GM21367 (cell line): ENCODE measurements around the gene GPALPP1.
"Not testable (repeated sequence)": the region's sequence is repeated elsewhere in the genome, so short reads cannot be mapped to it uniquely, and the experiment has no call there.

Experiments used
- ATAC-seq: cut with Tn5 transposase; IDR thresholded peaks from one replicate; pipeline ENCODE4 v1.9.1; 2021; ENCODE audit not compliant: unreplicated experiment

Gene GPALPP1

GRCh38 chr13:45004096-45004495 is 14.8 kb downstream of the GPALPP1 start:
- ATAC-seq = no peak

- no peak for ATAC-seq
Observed at GRCh38 chr13:45007225-45007624, 17.9 kb downstream of the GPALPP1 start.

DNA sequence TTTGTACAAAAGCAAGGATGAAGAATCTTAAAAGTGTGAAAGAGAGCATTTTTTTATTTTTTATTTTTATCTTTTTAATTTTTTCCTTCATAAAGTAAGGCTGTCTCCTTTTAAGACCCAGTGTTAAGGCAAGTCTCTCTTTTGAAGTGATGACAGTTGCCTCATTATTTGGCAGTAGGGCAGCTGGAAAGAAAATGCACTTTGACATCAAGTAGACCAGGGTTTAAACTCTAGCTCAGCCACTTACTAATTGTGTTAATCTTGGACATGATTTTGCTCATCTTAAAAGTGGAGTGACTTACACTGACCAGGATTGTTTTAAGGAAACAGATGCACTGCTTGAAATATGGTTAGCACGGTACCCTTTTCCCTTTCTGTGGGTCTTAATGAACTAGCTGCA is 18.5 kb downstream of the GPALPP1 start:
- no peak for ATAC-seq

DNA sequence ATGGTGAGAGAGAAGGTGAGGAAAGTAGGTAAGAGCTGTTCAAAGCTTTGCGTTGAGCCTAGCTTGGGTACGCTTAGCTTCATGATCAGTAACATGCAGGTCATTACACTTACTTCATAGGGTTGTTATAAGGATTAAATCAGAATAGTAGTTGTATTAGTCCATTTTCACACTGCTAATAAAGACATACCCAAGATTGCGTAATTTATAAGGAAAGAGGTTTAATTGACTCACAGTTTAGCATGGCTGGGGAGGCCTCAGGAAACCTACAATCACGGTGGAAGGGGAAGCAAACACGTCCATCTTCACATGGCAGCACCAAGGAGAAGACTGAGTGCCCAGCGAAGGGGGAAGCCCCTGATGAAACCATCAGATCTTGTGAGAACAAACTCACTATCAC is 21.9 kb downstream of the GPALPP1 start:
- no peak for ATAC-seq

- no peak for ATAC-seq
Observed at GRCh38 chr13:45015300-45015699, 26.0 kb downstream of the GPALPP1 start.

- ATAC-seq = no peak
Observed at GRCh38 chr13:45016792-45017425, 27.6 kb downstream of the GPALPP1 start.

DNA sequence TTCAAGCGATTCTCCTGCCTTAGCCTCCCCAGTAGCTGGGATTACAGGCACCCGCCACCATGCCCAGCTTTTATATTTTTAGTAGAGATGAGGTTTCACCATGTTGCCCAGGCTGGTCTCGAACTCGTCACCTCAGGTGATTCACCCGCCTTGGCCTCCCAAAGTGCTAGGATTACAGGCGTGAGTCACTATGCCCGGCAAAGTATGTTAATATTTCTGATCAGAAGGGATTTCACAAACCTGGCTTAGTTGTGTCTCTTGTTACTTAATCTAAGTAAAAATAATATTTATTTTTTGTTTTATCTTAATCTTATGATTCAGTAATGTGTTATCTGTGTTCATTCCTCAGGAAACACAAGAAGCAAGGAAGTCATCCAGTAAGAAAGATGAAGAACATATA is 30.6 kb downstream of the GPALPP1 start:
- not testable (repeated sequence) for ATAC-seq

DNA sequence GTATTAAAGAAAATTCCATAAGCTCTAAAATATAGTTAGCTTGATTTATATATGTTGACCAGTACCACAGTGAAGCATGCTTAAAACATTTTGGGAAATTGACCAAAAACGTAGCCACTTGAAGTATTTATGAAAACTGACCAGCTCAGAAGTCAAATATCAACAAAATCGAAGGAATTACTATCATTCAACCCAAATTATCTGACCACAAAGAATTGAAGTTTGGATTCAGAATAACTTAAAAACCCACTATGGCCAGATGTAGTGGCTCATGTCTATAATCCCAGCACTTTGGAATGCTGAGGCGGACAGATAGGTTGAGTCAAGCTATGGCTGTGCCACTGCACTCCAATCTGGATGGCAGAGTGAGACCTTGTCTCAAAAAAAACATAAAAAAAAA is 31.9 kb downstream of the GPALPP1 start:
- ATAC-seq = no peak

DNA sequence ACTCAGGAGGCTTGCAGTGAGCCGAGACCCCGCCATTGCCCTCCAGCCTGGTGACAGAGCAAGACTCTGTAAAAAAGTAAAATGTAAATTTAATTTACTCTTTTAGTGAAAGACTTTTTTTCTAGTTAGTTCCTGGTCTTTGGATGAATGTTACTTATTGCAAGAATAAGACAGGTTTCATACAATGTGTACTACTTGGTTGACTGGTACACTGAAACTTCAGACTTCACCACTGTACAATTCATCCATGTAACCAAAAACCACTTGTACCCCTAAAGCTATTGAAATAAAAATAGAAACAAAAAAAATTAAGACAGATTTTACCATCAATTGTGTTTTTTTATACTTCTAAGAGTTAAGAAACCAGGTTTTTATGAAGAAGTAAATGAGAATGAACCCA is 35.5 kb downstream of the GPALPP1 start:
- ATAC-seq = no peak

DNA sequence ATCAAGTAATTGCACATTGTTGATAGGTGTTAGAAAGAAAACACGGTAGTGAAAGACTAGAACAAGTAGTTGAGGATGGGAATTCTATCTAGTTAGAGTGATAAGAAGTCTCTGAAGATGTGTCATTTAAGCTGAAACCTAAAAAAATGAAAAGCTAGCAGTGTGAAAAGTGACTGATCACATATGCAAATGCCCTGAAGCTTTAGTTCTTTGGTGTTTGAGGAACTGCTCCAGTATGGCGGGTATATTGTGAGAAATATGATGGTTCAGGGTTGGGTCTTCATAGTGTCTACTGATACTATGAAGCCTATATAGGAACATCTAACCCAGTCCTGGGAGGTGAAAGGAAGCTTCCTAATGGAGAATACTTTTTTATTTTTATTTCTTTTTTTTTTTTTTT is 45.0 kb downstream of the GPALPP1 start:
- no peak for ATAC-seq

DNA sequence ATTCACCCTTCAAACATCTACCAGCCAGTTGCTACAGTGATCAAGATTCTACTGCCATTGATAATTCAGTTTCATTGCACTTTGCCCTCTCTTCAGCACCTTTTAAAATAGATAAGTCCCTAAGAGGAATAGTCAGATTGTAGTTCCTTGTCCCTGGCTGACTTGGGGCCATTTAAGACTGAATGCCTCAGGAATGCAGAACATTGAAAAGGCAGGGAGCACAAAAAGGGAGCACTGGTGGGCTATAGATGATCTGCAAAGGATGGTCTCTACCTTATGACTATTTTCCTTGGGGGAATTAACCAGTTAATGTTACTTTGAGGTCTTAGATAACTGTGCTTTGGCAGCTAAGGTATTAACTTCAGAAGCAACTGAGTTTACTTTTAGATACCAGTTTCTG is 46.9 kb downstream of the GPALPP1 start:
- no peak for ATAC-seq

DNA sequence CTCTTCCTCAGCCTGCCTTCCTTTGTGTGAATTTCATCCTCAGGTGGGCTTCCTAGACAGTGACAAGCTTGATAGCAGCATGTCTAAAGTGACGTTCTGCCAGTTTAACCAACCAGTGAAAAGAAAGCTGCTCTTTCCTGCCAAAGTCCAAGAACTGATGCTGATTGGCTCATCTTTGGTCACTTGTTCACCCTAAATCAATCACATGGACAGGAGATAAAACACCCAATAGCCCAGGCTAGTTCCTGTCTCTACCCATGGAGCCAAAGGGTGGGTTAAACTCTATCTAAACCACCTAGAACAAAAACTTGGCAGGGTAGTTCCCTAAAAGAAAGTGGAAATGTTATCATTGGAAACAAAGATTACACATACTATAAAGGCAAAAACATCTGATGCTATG is 50.8 kb downstream of the GPALPP1 start:
- ATAC-seq = no peak

DNA sequence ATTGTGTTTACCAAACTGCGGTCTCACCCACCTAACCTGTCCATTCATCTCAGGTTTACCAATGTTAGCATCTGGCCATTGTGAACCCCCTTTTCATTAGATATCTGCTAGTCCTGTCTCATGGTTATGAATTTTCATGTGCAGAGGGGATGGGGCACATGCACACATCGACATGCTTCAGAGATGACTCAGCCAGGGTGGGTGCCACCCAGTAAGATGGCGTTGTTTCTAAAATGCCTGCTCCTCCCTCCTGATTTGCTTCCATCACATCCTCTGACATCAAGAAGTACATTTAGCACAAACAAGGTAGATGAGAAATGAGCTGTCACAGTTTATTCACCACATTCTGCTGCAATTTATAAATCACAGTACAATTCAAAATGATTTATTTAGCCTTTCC is 51.3 kb downstream of the GPALPP1 start:
- no peak for ATAC-seq

- no peak for ATAC-seq
Observed at GRCh38 chr13:45042539-45042938, 53.2 kb downstream of the GPALPP1 start.

- no peak for ATAC-seq
Observed at GRCh38 chr13:45046445-45046844, 57.1 kb downstream of the GPALPP1 start.

DNA sequence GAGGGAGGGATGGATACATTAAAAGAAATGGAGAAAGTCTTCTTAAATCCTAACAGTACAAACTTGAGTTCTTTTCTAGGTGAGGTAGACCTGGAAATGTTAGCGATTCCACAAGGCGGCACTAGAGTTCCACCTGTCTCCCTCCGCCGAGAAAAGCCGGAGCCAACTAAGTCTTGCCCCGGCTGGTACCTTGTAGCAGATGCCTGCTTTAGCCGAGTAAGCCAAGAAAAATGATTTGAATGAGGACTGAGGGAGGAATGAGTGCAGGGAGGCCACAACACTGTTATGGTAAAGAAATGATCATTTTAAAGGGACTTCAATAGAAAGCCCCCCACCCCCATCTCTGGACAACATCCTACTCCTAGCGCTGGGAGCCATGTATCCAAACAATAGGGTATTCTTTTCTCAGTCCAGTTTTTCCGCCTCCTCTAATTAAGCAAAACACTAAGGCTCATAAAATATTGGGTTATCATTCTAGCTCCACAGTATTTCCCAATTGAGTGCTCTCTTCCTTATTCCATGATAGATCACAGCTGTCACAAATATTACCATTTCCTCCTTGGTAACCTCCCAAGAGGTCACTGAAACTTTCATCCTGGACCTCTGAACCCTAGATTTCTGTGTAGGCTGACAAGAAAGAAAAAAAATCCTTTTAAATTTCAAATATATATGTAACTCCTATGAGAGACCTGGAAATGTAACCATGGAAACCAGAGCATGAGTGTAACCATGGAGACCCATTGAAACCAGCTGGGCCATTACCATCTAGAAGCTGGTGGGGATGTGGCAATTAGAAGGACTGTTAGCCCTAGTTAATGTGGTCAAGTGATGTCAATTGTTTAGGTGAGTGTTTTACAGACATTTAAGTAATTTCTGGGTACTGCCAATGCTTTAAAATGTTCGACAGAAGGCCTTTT is 58.3 kb downstream of the GPALPP1 start:
- ATAC-seq = no peak

DNA sequence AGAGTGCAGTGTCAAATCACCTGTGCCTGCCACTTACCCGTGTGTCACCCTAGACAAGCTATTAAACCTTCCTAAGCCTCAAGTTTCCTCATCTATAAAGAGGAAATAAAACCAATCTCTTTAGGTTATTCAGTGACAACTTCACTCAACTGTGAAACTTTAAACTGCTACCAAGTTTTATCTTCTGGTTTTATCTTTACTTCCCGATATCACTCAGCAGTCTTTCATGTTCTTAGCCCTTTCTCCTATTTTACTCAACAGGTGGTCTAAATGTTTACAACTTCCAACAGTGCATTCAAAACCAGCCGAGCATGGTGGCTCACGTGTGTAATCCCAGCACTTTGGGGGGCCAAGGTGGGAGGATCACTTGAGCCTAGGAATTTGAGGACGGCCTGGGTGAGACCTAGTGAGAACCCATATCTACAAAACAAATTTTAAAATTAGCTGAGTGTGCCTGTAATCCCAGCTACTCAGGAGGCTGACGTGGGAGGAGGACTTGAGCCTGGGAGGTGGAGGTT is 59.6 kb downstream of the GPALPP1 start:
- ATAC-seq = no peak

DNA sequence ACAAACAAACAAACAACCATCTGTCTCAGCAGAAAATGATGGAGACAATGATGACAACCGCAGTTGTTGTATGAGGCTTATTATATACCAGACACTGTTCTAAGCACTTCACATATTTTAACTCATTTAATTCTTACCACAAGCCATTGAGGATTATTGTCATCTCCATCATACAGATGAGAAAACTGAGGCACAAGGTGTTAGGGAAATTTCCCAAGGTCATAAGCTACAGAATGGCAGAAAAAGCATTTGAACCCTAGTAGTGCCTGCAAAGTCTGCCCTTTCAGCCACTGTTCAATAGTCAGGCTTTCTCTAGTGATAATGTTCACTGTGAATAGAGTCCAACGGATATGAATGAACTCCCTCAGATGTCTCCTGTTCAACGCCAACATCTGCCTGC is 60.1 kb downstream of the GPALPP1 start:
- no peak for ATAC-seq

GRCh38 chr13:45051315-45051714 is 62.0 kb downstream of the GPALPP1 start:
- no peak for ATAC-seq

- no peak for ATAC-seq
Observed at GRCh38 chr13:45055198-45055901, 66.0 kb downstream of the GPALPP1 start.

- no peak for ATAC-seq
Observed at GRCh38 chr13:45055902-45056648, 66.7 kb downstream of the GPALPP1 start.
